Measurements from ENCODE around the gene USF2. TPM values are rescaled to one million over a fixed set of nuclear protein-coding genes. Genes with fewer than 3 reads are reported as not detected.
A peak's percentile ranks its signal among the peaks of the same experiment; 100 is the strongest.

USF2 gene
- total RNA-seq, 1 donor from 2014 or later: 236 TPM

GRCh38 chr19:35246466-35247092, 22.2 kb upstream of the USF2 start:
- no peak overlapping the region for H3K4me3 Mint-ChIP-seq
- peaks cover 2% of the 10 kb centered on the region for H3K27me3 Mint-ChIP-seq
- intact Hi-C loops (cut with micrococcal nuclease): loop anchor here (1.0 kb wide), 1 partner anchor 249 kb away; no protein-coding TSS in a partner anchor
- H3K36me3 Mint-ChIP-seq (ENCODE audit: low read depth): peaks cover 13% of the 10 kb centered on the region
- ChIA-PET CTCF (no interaction called here), POLR2A (interaction anchor here (1.0 kb wide), 1 partner anchor 93 kb away, joined by 4 read pairs; no protein-coding TSS in a partner anchor)
- H3K27ac Mint-ChIP-seq: no peak overlapping the region
- peaks cover 31% of the 10 kb centered on the region for H3K4me1 Mint-ChIP-seq
- DNase-seq (no peak), ATAC-seq (ENCODE audit: low read depth) (no peak)
- no peak for TF ChIP-seq CTCF (IDR thresholded peaks at IDR 0.05)
- no peaks in the 10 kb centered on the region for H3K9me3 Mint-ChIP-seq

DNA sequence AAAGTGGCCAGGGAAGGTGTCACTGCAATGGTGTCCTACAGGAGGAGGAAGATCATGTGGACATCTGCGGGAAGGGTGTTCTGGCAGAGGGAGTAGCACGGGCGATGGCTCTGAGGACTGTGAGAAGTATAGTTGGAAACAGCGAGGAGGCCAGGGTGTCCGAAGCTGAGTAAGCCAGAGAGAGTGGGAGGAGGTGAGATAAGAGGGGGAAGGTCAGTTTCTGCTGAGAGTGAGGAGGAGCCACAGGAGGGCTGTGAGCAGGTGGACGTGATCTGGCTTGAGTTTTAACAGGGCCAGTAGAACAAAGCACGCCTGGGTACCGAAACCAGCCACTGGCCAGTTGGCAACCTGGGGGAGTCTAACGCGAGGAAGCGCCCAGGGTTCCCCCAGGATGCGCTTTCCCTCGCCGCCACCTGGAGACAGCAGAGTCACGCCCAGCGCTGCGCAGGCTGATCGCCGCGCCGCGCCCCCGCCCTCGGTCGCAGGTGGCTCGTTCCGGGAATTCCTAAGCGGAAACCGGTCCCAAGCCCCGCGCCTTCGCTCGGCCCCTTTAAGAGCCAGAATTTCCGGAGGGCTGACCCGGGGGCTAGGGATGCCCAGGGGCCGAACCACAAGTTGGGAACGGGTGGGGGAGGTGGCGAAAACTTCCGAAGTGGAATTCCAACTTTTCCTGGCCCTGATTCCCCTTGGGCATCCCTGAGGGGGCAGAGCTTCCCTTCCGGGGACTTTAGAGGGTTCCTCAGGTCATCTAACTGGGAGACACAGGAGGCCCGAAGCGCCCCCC, 21.0 kb upstream of the USF2 start:
- peak; percentile 52 for ATAC-seq (ENCODE audit: low read depth)
- Mint-ChIP-seq H3K36me3 (ENCODE audit: low read depth) (peaks cover 17% of the 10 kb centered on the region), H3K4me3 (peak overlapping the region; percentile 91), H3K4me1 (peaks cover 31% of the 10 kb centered on the region), H3K27me3 (peaks cover 2% of the 10 kb centered on the region), H3K27ac (peak overlapping the region; percentile 93), H3K9me3 (no peaks in the 10 kb centered on the region)
- intact Hi-C loops (cut with micrococcal nuclease): loop anchor here (1.0 kb wide), 5 partner anchors 22 to 248 kb away; partner anchors contain the start of gene FXYD5
- ChIA-PET CTCF (interaction anchor here (0.8 kb wide), 1 partner anchor 222 kb away, joined by 3 read pairs; no protein-coding TSS in a partner anchor), POLR2A (interaction anchor here (0.5 to 1.5 kb wide), 3 partner anchors 41 to 94 kb away, joined by 3 to 7 read pairs (median 4); no protein-coding TSS in a partner anchor)
- peak; percentile 59 for DNase-seq
- no peak for TF ChIP-seq CTCF (IDR thresholded peaks at IDR 0.05)

DNA sequence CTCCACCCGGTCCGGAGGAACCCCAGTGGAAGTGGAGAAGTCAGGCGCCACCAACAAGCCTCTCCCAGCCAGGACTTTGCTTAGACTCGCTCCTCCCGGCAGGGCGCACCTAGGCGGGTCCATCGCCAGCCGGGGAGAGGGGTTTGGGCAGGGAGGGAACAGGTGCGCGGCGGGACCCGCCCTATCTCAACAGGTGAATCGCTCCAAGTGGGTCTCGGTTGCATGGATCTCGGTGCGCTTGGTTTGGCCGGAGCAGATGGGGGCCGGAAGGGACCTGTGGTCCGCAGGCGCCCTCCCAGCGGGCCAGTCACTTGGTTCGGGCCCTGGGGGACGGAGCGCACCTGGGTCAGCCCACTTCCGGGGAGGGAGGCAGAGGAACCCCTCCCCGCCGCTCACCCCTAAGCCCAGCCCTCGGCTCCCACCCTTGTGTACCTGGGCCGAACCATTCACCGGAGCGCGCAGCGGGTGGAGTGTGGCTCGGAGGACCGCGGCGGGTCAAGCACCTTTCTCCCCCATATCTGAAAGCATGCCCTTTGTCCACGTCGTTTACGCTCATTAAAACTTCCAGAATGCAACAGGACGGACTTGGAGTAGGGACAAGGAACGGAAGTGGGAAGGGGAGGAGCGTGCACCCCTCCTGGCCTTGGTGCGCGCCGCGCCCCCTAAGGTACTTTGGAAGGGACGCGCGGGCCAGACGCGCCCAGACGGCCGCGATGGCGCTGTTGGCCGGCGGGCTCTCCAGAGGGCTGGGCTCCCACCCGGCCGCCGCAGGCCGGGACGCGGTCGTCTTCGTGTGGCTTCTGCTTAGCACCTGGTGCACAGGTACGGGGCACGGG, 20.2 kb upstream of the USF2 start, which contains the start of gene LSR:
TSS of gene LSR (plus strand) at position 693 of the 836 bp plus-strand sequence. CDS start at position 714, 21 bp downstream.
- peaks cover 31% of the 10 kb centered on the region for H3K4me1 Mint-ChIP-seq
- H3K9me3 Mint-ChIP-seq: no peaks in the 10 kb centered on the region
- H3K36me3 Mint-ChIP-seq (ENCODE audit: low read depth): peaks cover 21% of the 10 kb centered on the region
- peak within 1 kb of the TSS; percentile 93 for H3K27ac Mint-ChIP-seq
- ChIA-PET POLR2A (interaction anchor here (1.5 kb wide), 1 partner anchor 41 kb away, joined by 7 read pairs; no protein-coding TSS in a partner anchor), CTCF (no interaction called here)
- ATAC-seq (ENCODE audit: low read depth) (peak; percentile 86), DNase-seq (peak; percentile 69)
- peak within 1 kb of the TSS; percentile 91 for H3K4me3 Mint-ChIP-seq
- peaks cover 2% of the 10 kb centered on the region for H3K27me3 Mint-ChIP-seq
- TF ChIP-seq CTCF (IDR thresholded peaks at IDR 0.05): no peak
- intact Hi-C loops (cut with micrococcal nuclease): loop anchor here (1.0 kb wide), 4 partner anchors 21 to 94 kb away; partner anchors contain the start of gene FXYD5

DNA sequence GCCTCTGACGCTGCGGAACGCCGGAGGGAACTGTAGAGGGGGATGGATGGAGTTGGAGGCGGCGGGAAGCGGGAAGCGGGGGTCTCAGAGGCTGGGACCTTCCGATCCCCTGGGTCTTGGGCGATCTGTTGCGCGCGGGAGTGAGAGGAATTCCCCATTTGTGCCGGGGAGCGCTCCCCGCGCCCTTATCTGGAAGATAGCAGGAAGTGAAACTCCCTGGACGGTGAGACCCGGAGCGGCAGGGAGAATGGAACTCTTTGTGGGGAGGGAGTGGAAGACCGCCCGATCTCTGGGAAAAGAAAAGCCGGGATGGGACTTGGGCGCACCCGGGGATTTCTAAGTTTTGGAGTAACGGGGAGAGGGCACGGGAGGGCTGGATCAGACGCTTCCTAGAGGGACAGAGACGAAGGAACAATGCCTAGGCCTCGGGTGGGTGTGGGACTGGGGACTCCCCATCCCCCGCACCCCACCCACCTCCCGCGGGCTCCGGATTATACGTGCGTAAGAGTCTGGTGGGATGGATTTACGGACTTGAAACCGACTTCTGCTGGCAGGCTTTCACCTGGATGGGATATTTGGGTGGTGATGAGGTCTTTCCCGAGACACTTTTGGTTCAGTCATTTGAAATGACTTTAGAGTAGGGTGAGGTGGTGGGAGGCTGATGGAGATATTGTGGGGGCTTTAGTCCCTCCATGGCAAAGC, 19.5 kb upstream of the USF2 start:
- peaks cover 2% of the 10 kb centered on the region for H3K27me3 Mint-ChIP-seq
- POLR2A ChIA-PET: interaction anchor here (1.2 to 1.9 kb wide), 2 partner anchors 16 to 98 kb away, joined by 4 to 11 read pairs; partner anchors contain the start of gene FFAR1
- peaks cover 31% of the 10 kb centered on the region for H3K4me1 Mint-ChIP-seq
- peak overlapping the region; percentile 93 for H3K27ac Mint-ChIP-seq
- H3K36me3 Mint-ChIP-seq (ENCODE audit: low read depth): peaks cover 21% of the 10 kb centered on the region
- ATAC-seq (ENCODE audit: low read depth) (peak; percentile 10), DNase-seq (peak; percentile 35)
- peak overlapping the region; percentile 91 for H3K4me3 Mint-ChIP-seq
- intact Hi-C loops (cut with micrococcal nuclease): no loop called here
- no peaks in the 10 kb centered on the region for H3K9me3 Mint-ChIP-seq
- TF ChIP-seq CTCF (IDR thresholded peaks at IDR 0.05): no peak
- CTCF ChIA-PET: no interaction called here

All from activated B cell treated with CpG ODN at 0.5 μM for 24 hours (primary cell).